ENCODE measurements around the gene HCN3.
"Not testable (repeated sequence)": the region's sequence is repeated elsewhere in the genome, so short reads cannot be mapped to it uniquely, and the experiment has no call there.

Gene HCN3

GRCh38 chr1:155246796-155247195 is 30.5 kb upstream of the HCN3 start:
- H3K36me3 Mint-ChIP-seq (ENCODE audit: insufficient read depth): peaks cover 29% of the 10 kb centered on the region
- not testable (repeated sequence) for ATAC-seq (replicated peaks); H3K27ac Mint-ChIP-seq; DNase-seq; H3K27me3 Mint-ChIP-seq; H3K9me3 Mint-ChIP-seq
- peaks cover 19% of the 10 kb centered on the region in 2 donors for H3K4me1 Mint-ChIP-seq (ENCODE audit: low read depth in 2 of 2)
- H3K4me3 Mint-ChIP-seq: peak overlapping the region in 1 of 2 donors; percentile 6

- Mint-ChIP-seq H3K36me3 (ENCODE audit: insufficient read depth) (peaks cover 29% of the 10 kb centered on the region), H3K27ac (no peak overlapping the region), H3K27me3 (no peaks in the 10 kb centered on the region), H3K4me3 (no peak overlapping the region), H3K4me1 (ENCODE audit: low read depth in 2 of 2) (peaks cover 19% of the 10 kb centered on the region in 2 donors), H3K9me3 (peaks cover 0 to 2% of the 10 kb centered on the region in 2 donors)
- DNase-seq (no peak), ATAC-seq (replicated peaks) (no peak)
Observed at GRCh38 chr1:155247667-155248553, 29.4 kb upstream of the HCN3 start.

GRCh38 chr1:155250246-155250632 is 27.0 kb upstream of the HCN3 start:
- Mint-ChIP-seq H3K27ac (peak overlapping the region in 1 of 2 donors; percentile 59), H3K4me3 (peak overlapping the region; percentile 70 to 75)
- no peak for DNase-seq

GRCh38 chr1:155250633-155251449 is 26.4 kb upstream of the HCN3 start:
- no peak overlapping the region for H3K27ac Mint-ChIP-seq

More at GRCh38 chr1:155250246-155250632, 27.0 kb upstream of the HCN3 start:
- H3K9me3 Mint-ChIP-seq: no peaks in the 10 kb centered on the region
- H3K27me3 Mint-ChIP-seq: no peaks in the 10 kb centered on the region
- peak; percentile 22 for ATAC-seq (replicated peaks)
- peaks cover 17% of the 10 kb centered on the region for H3K36me3 Mint-ChIP-seq (ENCODE audit: insufficient read depth)
- peaks cover 12 to 23% of the 10 kb centered on the region in 2 donors for H3K4me1 Mint-ChIP-seq (ENCODE audit: low read depth in 2 of 2)

GRCh38 chr1:155251566-155251965 is 25.7 kb upstream of the HCN3 start:
- Mint-ChIP-seq H3K27me3 (no peaks in the 10 kb centered on the region), H3K36me3 (ENCODE audit: insufficient read depth) (peaks cover 7% of the 10 kb centered on the region), H3K9me3 (no peaks in the 10 kb centered on the region), H3K4me1 (ENCODE audit: low read depth in 2 of 2) (peaks cover 20 to 35% of the 10 kb centered on the region in 2 donors), H3K4me3 (no peak overlapping the region), H3K27ac (peak overlapping the region; percentile 82 to 84)
- ATAC-seq (replicated peaks) (no peak), DNase-seq (no peak)

More at GRCh38 chr1:155250633-155251449, 26.4 kb upstream of the HCN3 start:
- Mint-ChIP-seq H3K27me3 (no peaks in the 10 kb centered on the region), H3K36me3 (ENCODE audit: insufficient read depth) (peaks cover 12% of the 10 kb centered on the region), H3K4me3 (peak overlapping the region; percentile 70 to 75), H3K4me1 (ENCODE audit: low read depth in 2 of 2) (peaks cover 18 to 29% of the 10 kb centered on the region in 2 donors), H3K9me3 (no peaks in the 10 kb centered on the region)
- DNase-seq (peak; percentile 96 to 98 (median 97)), ATAC-seq (replicated peaks) (peak; percentile 98)

- no peaks in the 10 kb centered on the region for H3K9me3 Mint-ChIP-seq
- peaks cover 29 to 38% of the 10 kb centered on the region in 2 donors for H3K4me1 Mint-ChIP-seq (ENCODE audit: low read depth in 2 of 2)
- no peaks in the 10 kb centered on the region for H3K27me3 Mint-ChIP-seq
- no peak overlapping the region for H3K27ac Mint-ChIP-seq
- H3K36me3 Mint-ChIP-seq (ENCODE audit: insufficient read depth): peaks cover 16% of the 10 kb centered on the region
- ATAC-seq (replicated peaks) (no peak), DNase-seq (no peak)
- peak overlapping the region in 1 of 2 donors; percentile 81 for H3K4me3 Mint-ChIP-seq
Observed at GRCh38 chr1:155253208-155253607, 24.1 kb upstream of the HCN3 start.

- ATAC-seq (replicated peaks): no peak
- Mint-ChIP-seq H3K4me3 (peak overlapping the region; percentile 81 to 82), H3K9me3 (no peaks in the 10 kb centered on the region), H3K36me3 (ENCODE audit: insufficient read depth) (peaks cover 20% of the 10 kb centered on the region), H3K27me3 (no peaks in the 10 kb centered on the region), H3K4me1 (ENCODE audit: low read depth in 2 of 2) (peaks cover 29 to 38% of the 10 kb centered on the region in 2 donors), H3K27ac (peak overlapping the region in 1 of 2 donors; percentile 46)
- DNase-seq: no peak
Observed at GRCh38 chr1:155253797-155254196, 23.5 kb upstream of the HCN3 start.

GRCh38 chr1:155254228-155254713 is 23.0 kb upstream of the HCN3 start:
- H3K9me3 Mint-ChIP-seq: no peaks in the 10 kb centered on the region
- DNase-seq (no peak), ATAC-seq (replicated peaks) (no peak)
- peaks cover 29 to 38% of the 10 kb centered on the region in 2 donors for H3K4me1 Mint-ChIP-seq (ENCODE audit: low read depth in 2 of 2)
- H3K27me3 Mint-ChIP-seq: no peaks in the 10 kb centered on the region
- H3K4me3 Mint-ChIP-seq: peak overlapping the region; percentile 81 to 82
- peak overlapping the region; percentile 46 to 73 for H3K27ac Mint-ChIP-seq
- H3K36me3 Mint-ChIP-seq (ENCODE audit: insufficient read depth): peaks cover 25% of the 10 kb centered on the region

- Mint-ChIP-seq H3K4me1 (ENCODE audit: low read depth in 2 of 2) (peaks cover 29 to 38% of the 10 kb centered on the region in 2 donors), H3K9me3 (no peaks in the 10 kb centered on the region), H3K27me3 (no peaks in the 10 kb centered on the region), H3K4me3 (peak overlapping the region; percentile 81 to 82), H3K27ac (peak overlapping the region; percentile 46 to 73), H3K36me3 (ENCODE audit: insufficient read depth) (peaks cover 28% of the 10 kb centered on the region)
- no peak for ATAC-seq (replicated peaks)
- no peak for DNase-seq
Observed at GRCh38 chr1:155254714-155255242, 22.5 kb upstream of the HCN3 start.

- ATAC-seq (replicated peaks) (peak; percentile 55), DNase-seq (peak; percentile 54 to 59 (median 55))
- Mint-ChIP-seq H3K36me3 (ENCODE audit: insufficient read depth) (peaks cover 34% of the 10 kb centered on the region), H3K4me1 (ENCODE audit: low read depth in 2 of 2) (peaks cover 33 to 38% of the 10 kb centered on the region in 2 donors), H3K9me3 (no peaks in the 10 kb centered on the region), H3K27ac (peak within 1 kb of the TSS; percentile 46 to 73), H3K4me3 (peak within 1 kb of the TSS; percentile 81 to 82), H3K27me3 (no peaks in the 10 kb centered on the region)
Observed at GRCh38 chr1:155255243-155256007, 21.8 kb upstream of the HCN3 start, which contains the start of gene ENTREP3. Gene ENTREP3 (minus strand): TSS chr1:155255483. CDS start chr1:155254877, 606 bp downstream.

- peak overlapping the region; percentile 81 to 82 for H3K4me3 Mint-ChIP-seq
- H3K4me1 Mint-ChIP-seq (ENCODE audit: low read depth in 2 of 2): peaks cover 38 to 41% of the 10 kb centered on the region in 2 donors
- H3K27me3 Mint-ChIP-seq: no peaks in the 10 kb centered on the region
- ATAC-seq (replicated peaks) (no peak), DNase-seq (no peak)
- no peaks in the 10 kb centered on the region for H3K9me3 Mint-ChIP-seq
- H3K36me3 Mint-ChIP-seq (ENCODE audit: insufficient read depth): peaks cover 38% of the 10 kb centered on the region
- H3K27ac Mint-ChIP-seq: peak overlapping the region; percentile 16 to 41
Observed at GRCh38 chr1:155256058-155256852, 21.0 kb upstream of the HCN3 start.

GRCh38 chr1:155260276-155260675 is 17.0 kb upstream of the HCN3 start:
- ATAC-seq (replicated peaks): no peak
- no peaks in the 10 kb centered on the region for H3K9me3 Mint-ChIP-seq
- H3K27me3 Mint-ChIP-seq: no peaks in the 10 kb centered on the region
- H3K4me1 Mint-ChIP-seq (ENCODE audit: low read depth in 2 of 2): peaks cover 35 to 44% of the 10 kb centered on the region in 2 donors
- H3K4me3 Mint-ChIP-seq: peak overlapping the region in 1 of 2 donors; percentile 93
- DNase-seq: no peak
- peak overlapping the region; percentile 87 to 97 for H3K27ac Mint-ChIP-seq
- H3K36me3 Mint-ChIP-seq (ENCODE audit: insufficient read depth): peaks cover 48% of the 10 kb centered on the region

Data from effector memory CD8-positive, alpha-beta T cell (primary cell).